HG03354 (cell line): ENCODE measurements around the gene ARVCF.

Experiments
- ATAC-seq: cut with Tn5 transposase; IDR thresholded peaks from one replicate; pipeline ENCODE4 v1.9.1; 2021; ENCODE audit warnings: mild to moderate bottlenecking; ENCODE audit not compliant: unreplicated experiment, poor library complexity, severe bottlenecking

The ARVCF gene

DNA sequence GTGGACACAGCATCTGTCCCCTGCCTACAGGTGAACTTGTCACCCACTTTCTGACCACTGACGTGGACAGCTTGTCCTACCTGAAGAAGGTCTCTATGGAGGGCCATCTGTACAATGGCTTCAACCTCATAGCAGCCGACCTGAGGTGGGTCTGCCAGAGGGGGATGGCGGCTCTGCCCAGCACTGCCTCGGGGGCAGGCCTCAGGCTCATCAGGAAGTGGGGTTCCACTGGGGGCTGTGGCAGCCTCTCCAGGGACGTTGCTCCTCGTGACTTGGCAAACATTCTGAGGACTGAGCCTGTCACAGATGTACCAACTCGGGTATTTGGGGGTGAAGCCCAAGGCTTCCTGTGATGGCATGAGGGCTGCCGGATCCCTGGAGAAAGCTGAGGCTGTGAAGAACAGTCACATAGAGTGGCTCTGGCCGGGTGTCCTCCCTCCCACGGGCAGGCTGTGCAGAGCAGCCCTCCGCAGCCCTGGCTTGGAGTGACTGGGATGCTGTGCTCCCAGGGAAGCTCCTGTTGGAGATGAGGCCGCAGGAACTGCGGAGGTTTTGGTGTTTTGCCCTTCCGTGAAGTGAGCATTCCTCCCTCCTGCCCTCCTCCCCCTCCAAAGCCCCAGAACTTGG, 36.9 kb upstream of the ARVCF start:
- ATAC-seq, result no peak

GRCh38 chr22:20052309-20053259, 36.0 kb upstream of the ARVCF start:
- ATAC-seq, result no peak

- ATAC-seq, result no peak
Measured at GRCh38 chr22:20051927-20052308, 35.3 kb upstream of the ARVCF start.

- ATAC-seq, result no peak
Measured at GRCh38 chr22:20046730-20047129, 30.1 kb upstream of the ARVCF start.

DNA sequence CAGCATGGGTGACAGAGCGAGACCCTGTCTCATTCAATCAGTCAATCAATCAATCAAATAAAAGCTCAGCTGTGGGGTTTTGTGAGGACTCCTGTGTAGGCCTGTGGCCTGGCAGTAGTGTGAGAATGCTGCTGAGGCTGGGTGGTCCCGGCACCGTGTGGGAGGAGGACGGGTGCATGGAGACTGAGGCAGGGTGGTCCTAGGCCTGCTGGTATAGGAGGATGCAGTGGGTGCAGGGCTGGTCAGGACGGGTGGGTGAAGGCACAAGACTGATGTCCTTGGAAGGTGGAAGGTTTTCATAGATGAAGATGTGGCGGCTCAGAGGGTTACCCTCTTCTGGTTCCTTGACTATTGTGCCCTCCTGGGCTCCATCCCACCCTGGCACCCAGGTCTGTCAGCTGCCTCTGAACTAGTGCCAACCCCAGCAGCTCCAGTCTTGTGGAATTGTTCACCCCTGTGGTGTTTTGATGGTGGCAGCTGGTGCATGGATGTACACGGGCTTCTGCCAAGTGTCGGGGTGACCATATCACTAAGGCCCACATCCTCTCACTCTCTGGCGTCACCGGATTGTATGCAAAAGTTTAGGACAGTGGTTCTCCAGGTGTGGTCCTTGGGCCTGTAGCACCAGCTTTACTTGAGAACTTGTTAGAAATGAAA, 28.0 kb upstream of the ARVCF start:
- no peak for ATAC-seq

- no peak for ATAC-seq
Measured at GRCh38 chr22:20043997-20044342, 27.3 kb upstream of the ARVCF start.

GRCh38 chr22:20043057-20043996, 26.7 kb upstream of the ARVCF start:
- no peak for ATAC-seq

- ATAC-seq, result no peak
Measured at GRCh38 chr22:20040327-20041200, 23.9 kb upstream of the ARVCF start.

- ATAC-seq, result no peak
Measured at GRCh38 chr22:20039683-20040325, 23.2 kb upstream of the ARVCF start.

- ATAC-seq, result no peak
Measured at GRCh38 chr22:20038574-20038973, 22.0 kb upstream of the ARVCF start.

DNA sequence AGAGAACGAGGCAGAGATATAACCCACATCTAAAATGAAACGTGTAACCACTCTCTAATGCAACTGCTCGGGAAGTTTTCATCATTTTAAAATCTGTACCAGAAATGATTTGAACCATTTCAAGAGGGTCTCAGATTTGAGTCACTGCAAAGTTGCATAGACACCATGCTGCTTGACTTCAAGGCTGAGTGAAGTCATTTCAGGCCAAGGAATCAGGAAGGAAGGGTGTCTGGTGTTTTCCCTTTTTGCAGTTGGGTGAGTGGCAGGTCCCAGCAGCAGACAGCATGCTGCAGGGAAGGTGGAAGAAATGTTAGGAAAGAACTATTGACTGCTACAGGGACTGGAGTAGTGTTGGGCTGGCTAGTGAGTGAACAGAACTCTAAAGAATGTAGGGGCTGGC, 20.8 kb upstream of the ARVCF start:
- ATAC-seq, result no peak

DNA sequence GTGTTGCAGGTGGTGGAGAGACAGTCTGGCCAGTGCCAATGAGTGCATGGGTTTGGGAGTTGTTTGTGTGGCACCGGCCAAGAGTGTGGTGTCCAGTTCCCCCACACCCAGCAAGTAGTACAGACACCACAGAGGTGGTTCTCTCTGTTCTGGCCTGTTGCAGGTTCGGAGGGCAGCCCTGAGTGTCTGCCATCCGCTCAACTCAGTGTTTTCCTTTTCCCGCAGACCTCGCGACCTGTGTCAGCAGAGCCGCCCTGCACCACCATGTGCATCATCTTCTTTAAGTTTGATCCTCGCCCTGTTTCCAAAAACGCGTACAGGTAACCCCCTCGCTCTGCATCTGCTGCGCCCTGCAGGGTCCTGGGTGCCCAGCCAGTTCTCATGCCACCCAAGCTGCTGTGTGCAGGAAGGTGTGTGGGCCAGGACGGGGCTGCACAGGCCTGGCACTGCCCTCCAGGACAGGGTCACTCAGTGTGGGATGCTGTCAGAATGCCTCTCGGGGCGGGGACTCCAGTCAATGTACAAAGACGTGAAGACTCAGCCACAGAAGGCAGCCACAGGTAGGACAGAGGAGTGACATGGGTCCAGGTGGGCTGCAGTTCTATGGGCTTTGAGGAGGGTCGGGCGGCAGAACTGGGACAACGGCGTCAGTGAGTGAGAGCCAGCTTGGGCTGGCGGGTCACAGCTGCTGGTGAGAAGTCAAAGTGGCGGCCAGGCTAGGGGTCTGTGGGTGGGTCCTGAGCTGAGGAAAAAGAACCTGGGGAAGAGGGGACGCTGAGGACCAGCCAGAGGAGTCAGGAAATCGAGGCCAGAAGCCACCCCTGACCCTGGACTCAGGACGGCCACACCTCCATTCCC, 20.1 kb upstream of the ARVCF start:
- ATAC-seq, result no peak

DNA sequence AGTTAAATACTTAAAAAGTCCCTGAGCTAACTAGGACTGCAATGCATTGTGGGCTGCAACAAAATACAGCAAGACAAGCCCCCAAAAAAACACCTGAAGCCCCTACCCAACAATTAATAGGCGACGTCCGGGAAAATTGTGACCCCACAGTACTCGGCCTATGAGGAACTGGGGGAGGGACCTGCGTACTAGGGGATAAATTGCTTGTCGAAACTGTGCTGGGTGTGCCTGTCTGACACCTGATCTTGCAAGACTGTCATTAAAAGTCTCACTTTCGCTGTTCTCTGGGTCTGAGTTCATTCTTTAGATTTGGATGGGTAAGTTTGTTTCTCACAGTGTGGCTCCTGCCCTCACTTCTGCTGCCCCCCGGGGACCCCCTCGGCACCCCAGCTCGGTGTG, 19.5 kb upstream of the ARVCF start:
- ATAC-seq, result no peak

DNA sequence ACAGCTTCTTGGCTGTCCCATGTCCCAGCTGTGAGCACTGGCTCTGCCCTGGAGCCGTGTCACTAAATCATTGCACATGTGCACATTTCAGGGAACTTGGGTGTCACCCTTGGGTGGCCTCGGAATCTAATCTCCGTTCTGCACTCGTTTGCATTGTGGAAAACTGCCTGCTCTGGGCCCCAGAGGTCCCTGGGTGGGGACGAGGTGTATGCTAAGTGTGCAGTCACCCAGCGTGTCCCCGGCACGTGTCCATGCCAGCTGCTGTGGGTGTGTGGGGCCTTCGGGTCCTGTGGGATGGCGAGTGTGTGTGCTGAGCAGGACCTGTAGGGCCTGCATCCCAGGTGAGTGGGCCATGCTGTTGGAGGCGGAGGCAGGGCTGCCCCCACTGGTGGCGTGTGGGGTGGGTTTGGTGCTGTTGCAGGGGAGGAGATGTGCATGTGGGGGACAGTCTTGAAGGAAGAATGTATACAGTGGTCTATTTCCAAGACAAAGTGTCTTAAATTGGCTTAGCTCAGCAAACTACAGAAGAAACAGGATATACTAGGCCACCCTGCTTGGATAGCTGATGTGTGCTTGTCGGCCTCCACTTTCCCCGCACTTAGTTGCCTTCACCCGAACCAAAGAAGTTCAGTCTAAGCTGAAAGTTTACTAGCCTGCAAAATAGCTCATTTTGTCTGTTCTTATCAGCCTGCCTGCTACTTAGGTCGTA, 18.9 kb upstream of the ARVCF start:
- ATAC-seq, result no peak

GRCh38 chr22:20034143-20034542, 17.5 kb upstream of the ARVCF start:
- ATAC-seq, result no peak

DNA sequence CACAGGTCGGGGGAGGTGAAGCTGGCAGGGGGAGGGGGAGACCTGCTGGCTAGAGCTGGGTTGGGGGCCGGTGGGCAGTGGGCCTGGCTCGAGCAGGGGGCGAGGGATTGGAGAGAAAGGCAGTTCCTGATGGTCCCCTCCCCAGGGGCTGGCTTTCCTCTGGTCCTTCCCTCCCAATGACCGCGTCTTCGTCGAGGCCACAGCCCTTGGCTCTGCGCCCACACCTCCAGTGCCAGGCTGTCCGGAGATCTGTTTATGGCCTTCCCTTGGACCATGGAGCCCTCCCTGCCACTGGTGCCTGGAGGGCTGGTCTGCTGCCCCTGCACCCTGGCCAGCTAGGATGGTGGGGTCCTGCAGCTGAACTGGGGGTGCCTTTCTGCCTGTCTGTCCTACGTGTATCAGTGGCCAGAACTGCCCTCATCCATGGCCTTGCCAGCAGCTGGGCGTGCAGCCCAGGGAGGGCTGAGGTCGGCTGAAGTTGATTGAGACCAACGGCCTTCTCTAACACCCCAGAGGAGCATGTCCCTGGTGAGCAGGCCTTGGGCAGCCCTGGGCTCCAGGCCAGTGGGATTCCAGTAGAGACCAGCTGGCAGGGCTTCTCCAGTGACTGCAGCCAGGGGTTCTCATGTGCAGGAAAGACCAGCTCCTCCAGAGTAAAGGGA, 16.6 kb upstream of the ARVCF start:
- no peak for ATAC-seq
